Stimulated activated CD4-positive, alpha-beta T cell treated with anti-CD3 and anti-CD28 coated beads, TNF-alpha, amount 100 ng/mL, for 48 hours (primary cell): ENCODE data around the gene GAS2L1.

Source experiments
- DNase-seq, 3 donors: peaks; one replicate each; pipeline ENCODE4 v3.0.0-alpha.2; 2020; ENCODE audit warnings: low read depth in 3 of 3

The GAS2L1 gene

GRCh38 chr22:29309332-29310064 is 3.0 kb downstream of the GAS2L1 start:
- no peak for DNase-seq

- no peak for DNase-seq
Measured at GRCh38 chr22:29310065-29310862, 3.8 kb downstream of the GAS2L1 start.

- DNase-seq, result peak; percentile 48 to 63 (median 61)
Measured at GRCh38 chr22:29310863-29311339, 4.5 kb downstream of the GAS2L1 start.

GRCh38 chr22:29311464-29312217 is 5.2 kb downstream of the GAS2L1 start:
- no peak for DNase-seq

GRCh38 chr22:29312218-29313125 is 6.0 kb downstream of the GAS2L1 start:
- no peak for DNase-seq

GRCh38 chr22:29313126-29313575 is 6.7 kb downstream of the GAS2L1 start:
- no peak for DNase-seq

GRCh38 chr22:29313576-29314466 is 7.4 kb downstream of the GAS2L1 start:
- DNase-seq, result no peak

GRCh38 chr22:29314537-29315285 is 8.3 kb downstream of the GAS2L1 start:
- DNase-seq, result no peak

GRCh38 chr22:29315286-29316140 is 9.1 kb downstream of the GAS2L1 start, which contains the start of gene RASL10A:
Gene RASL10A (minus strand): TSS chr22:29315697. CDS start chr22:29315246, 451 bp downstream.
- no peak for DNase-seq

- DNase-seq, result no peak
Measured at GRCh38 chr22:29316141-29316828, 9.8 kb downstream of the GAS2L1 start.

- DNase-seq, result no peak
Measured at GRCh38 chr22:29317827-29318454, 11.5 kb downstream of the GAS2L1 start.

GRCh38 chr22:29319072-29319471 is 12.6 kb downstream of the GAS2L1 start:
- no peak for DNase-seq

GRCh38 chr22:29320546-29320945 is 14.1 kb downstream of the GAS2L1 start:
- no peak for DNase-seq

- no peak for DNase-seq
Measured at GRCh38 chr22:29323641-29324040, 17.2 kb downstream of the GAS2L1 start.

- DNase-seq, result no peak
Measured at GRCh38 chr22:29325356-29325755, 18.9 kb downstream of the GAS2L1 start.

- no peak for DNase-seq
Measured at GRCh38 chr22:29325785-29326315, 19.4 kb downstream of the GAS2L1 start.

GRCh38 chr22:29326481-29326880 is 20.0 kb downstream of the GAS2L1 start:
- DNase-seq, result no peak
